22Rv1 (cell line): ENCODE measurements around the gene IRX4.
"Not testable (repeated sequence)": the region's sequence is repeated elsewhere in the genome, so short reads cannot be mapped to it uniquely, and the experiment has no call there.

ENCODE experiments used
- H3K27ac ChIP-seq: fragments of 450-650 bp; 2 replicates; pipeline ENCODE4 v1.5.1; 2017
- ZFX ChIP-seq: fragments of 450-650 bp; IDR thresholded peaks from 2 replicates; pipeline ENCODE4 v1.6.1; 2017; ENCODE audit warnings: antibody characterized with exemption, borderline replicate concordance
- TF ChIP-seq, protein P1 (sequence below): fragments of 450-650 bp; IDR thresholded peaks from 2 replicates; pipeline ENCODE4 v1.5.1; 2017; ENCODE audit warnings: mild to moderate bottlenecking

Gene IRX4

DNA sequence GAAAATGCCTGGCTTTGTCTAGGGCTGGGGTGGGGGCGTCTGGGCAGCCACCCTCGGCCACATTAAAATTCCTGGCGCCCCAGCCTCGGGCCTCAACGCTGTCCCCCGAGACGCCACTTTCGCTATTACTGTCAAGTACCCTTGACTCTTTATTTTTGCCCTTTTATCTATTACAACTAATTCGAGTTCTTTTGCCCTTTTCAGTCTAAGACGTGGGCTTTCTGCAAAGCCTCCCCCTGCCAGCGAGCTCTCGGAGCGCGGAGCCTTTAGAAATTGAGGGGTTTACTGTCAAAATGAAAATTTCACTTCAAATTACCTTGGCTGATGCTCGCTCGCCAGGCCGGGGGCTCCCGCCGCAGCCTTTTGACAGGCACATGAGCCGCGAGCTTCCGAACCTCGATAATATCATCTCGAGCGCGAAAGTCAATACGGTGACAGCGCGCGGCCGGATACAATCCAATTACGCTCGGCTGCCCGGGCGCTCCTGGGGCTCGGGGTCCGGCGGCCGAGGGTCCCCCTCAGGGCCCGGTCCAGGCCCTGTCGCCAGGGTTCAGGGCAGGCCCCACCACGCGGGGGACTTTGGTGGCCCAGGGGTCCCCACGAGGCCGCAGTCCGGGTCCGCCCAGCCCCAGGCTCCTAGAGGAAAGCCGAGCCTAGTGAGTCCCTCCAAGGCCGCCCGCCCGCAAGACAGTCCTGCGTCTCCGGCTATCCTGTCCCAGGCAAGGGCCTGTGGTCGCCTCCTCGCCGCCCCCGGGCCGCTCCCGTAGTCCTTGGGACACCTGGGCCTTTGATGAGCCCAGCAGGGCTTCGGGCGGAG lies 6.7 kb downstream of the IRX4 start:
- TF ChIP-seq, protein P1, sequence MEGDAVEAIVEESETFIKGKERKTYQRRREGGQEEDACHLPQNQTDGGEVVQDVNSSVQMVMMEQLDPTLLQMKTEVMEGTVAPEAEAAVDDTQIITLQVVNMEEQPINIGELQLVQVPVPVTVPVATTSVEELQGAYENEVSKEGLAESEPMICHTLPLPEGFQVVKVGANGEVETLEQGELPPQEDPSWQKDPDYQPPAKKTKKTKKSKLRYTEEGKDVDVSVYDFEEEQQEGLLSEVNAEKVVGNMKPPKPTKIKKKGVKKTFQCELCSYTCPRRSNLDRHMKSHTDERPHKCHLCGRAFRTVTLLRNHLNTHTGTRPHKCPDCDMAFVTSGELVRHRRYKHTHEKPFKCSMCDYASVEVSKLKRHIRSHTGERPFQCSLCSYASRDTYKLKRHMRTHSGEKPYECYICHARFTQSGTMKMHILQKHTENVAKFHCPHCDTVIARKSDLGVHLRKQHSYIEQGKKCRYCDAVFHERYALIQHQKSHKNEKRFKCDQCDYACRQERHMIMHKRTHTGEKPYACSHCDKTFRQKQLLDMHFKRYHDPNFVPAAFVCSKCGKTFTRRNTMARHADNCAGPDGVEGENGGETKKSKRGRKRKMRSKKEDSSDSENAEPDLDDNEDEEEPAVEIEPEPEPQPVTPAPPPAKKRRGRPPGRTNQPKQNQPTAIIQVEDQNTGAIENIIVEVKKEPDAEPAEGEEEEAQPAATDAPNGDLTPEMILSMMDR, result no peak
- no peak for TF ChIP-seq ZFX
- no peak overlapping the region for H3K27ac ChIP-seq

DNA sequence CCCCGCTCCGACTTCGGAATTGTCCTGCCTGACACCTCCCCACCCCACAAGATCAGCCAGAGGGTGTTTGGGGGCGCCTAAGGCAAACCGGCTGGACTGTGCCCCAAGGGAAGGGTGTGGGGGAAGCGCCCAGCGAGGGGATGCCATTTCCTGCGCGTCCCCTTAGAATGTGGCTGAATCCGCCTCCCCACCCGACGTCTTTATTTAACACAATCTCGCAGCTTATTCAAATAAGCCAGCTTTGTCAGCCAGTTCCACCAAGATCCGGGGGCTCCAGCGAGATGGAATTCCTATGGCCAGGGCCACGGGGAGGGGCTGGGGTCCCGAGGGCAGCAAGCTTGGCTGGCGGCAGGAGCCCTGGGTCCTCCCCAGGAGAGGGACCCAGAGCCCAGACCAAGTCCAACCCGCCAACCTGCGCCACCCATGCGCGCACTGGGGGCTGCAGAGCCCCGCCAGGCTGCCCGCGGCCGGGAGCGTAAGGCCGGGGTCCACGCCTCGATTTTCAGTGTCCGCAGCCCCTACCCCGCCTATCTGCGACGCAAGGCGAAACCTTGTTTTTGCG lies 7.4 kb downstream of the IRX4 start:
- no peak overlapping the region for H3K27ac ChIP-seq
- TF ChIP-seq ZFX, result no peak
- TF ChIP-seq, protein P1, result no peak

DNA sequence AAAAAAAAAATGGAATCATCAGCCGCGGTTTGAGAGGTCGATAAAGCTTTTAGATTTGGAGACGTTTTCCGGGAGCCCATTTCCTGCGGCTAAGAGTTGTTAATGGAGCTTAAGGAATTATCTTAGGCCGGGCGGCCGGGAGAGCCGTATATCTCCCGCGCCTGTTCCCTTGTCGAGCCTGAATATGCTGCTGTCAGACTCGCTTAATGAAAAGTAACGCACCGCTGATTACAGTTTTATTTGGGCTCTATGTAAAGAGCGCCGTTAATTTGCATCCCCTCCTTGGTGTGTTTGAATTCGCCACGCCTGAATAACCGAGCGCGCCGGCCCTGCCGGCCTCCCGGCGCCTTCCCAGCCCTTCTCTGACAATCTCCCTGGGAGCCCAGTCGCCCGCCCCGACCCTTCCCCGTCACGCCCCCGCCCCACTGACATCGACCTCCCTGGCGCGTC lies 7.9 kb downstream of the IRX4 start:
- H3K27ac ChIP-seq, result no peak overlapping the region
- TF ChIP-seq, protein P1, result no peak
- no peak for TF ChIP-seq ZFX

DNA sequence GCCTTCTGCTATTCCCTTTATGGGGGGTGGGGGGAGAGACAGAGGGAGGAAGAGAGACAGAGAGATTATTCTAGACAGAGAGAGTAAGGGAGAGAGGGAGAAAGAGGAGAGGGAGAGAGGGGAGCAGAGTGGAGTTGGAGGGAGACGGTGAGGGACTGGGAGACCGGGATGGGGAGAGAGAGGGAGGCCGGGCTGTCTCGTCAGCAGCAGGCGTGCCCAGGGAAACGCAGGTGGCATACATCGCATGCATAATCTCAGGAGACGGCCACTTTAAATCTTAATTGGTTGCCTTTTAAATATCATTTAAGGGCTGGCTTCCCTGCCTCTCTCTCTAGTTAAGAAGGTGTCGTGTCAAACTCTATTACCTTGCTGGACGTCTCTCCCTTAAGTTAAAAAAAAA lies 8.4 kb downstream of the IRX4 start:
- TF ChIP-seq, protein P1, result no peak
- TF ChIP-seq ZFX, result no peak
- no peak overlapping the region for H3K27ac ChIP-seq

DNA sequence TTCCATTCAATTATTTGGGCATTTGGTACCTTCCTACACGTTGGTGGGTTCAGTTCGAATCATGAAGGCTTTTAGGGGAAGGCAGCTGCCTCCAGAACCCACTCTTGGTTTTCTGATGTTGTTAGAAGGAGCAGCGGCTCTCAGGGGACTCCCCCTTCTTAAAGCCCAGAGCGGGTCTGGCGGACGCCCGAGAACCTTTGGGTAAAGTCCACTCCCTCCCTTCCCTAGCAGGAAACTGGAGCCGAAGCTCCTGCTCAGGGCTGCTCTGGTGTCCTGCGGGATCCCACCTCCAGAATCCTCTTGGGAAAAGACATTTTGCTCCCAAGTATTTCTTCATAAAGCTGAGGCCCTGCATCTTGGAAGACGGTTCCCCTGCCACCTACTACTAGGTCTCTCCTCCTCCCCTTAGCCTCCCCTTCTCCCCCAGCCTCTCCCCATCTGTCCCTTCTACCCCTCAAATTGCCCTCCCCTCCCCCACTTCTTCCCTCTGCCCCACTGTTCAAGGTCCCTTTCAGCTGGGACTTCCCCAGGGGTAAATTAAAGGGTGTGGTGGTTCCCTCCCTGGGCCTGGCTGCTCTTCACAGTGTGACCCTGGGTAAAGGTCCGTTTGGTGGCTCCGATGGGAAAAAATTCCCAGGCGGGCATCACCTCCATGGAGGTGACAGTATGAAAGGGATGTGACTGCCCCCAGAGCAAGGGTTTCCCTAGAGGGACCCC lies 9.3 kb downstream of the IRX4 start:
- TF ChIP-seq, protein P1, result no peak
- TF ChIP-seq ZFX, result no peak
- H3K27ac ChIP-seq, result no peak overlapping the region

DNA sequence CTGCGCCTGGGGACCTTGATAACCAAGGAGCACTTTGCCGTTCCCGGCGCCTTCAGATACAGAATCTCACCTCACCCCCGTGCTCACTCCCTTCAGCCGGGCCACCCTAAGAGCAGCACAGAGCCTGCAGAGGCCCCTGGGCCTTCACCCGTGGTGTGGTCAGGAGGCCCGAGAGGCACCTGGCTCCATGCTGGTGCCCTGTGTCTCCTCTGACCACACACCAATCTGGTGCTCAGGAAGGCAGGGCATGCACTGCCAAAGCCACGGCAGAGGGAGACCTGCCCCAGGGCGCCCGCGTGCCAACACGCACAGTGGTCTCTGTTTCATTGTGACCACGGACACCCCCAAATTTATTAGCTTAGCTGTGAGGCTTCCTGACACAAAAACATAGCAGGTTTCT lies 11.3 kb downstream of the IRX4 start:
- TF ChIP-seq, protein P1, result no peak
- no peak for TF ChIP-seq ZFX

DNA sequence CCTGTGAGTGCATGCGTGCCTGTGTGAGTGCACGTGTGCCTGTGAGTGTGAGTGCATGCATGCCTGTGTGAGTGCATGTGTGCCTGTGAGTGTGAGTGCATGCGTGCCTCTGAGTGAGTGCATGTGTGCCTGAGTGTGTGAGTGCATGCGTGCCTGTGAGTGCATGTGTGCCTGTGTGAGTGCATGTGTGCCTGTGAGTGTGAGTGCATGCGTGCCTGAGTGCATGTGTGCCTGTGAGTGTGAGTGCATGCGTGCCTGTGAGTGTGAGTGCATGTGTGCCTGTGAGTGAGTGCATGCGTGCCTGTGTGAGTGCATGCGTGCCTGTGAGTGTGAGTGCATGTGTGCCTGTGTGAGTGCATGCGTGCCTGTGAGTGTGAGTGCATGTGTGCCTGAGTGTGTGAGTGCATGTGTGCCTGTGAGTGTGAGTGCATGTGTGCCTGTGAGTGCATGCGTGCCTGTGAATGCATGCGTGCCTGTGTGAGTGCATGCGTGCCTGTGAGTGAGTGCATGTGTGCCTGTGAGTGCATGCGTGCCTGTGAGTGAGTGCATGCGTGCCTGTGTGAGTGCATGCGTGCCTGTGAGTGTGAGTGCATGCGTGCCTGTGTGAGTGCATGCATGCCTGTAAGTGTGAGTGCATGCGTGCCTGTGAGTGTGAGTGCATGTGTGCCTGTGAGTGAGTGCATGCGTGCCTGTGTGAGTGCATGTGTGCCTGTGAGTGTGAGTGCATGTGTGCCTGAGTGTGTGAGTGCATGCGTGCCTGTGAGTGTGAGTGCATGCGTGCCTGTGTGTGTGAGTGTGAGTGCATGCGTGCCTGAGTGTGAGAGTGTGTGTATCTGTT lies 12.1 kb downstream of the IRX4 start:
- H3K27ac ChIP-seq, result not testable (repeated sequence)

More for the DNA sequence above, 11.3 kb downstream of the IRX4 start:
- H3K27ac ChIP-seq, result no peak overlapping the region
